Fibroblast of lung (primary cell): ENCODE measurements around the gene IL12A. TPM values are rescaled to one million over a fixed set of nuclear protein-coding genes. Genes with fewer than 3 reads are reported as not detected.
A peak's percentile ranks its signal among the peaks of the same experiment; 100 is the strongest.

Experiments
- DNase-seq, 2 donors: peaks; one replicate each; pipeline versions ENCODE4 v3.0.0 to v3.0.0-alpha.2; 2010; ENCODE audit warnings: low read depth in 2 of 2
- H2AFZ ChIP-seq: 2 replicates; pipeline ENCODE4 v1.5.1; 2012; ENCODE audit warnings: low read length, control low read depth, inconsistent platforms
- H3K27ac ChIP-seq: 2 replicates; pipeline ENCODE4 v1.5.1; 2011; ENCODE audit warnings: low read length, control low read depth; ENCODE audit not compliant: insufficient read depth
- H3K27me3 ChIP-seq: 2 replicates; pipeline ENCODE4 v1.5.1; 2011; ENCODE audit warnings: mild to moderate bottlenecking, low read length; ENCODE audit not compliant: control insufficient read depth, insufficient read depth
- H3K36me3 ChIP-seq: 2 replicates; pipeline ENCODE4 v1.5.1; 2011; ENCODE audit warnings: low read length; ENCODE audit not compliant: control insufficient read depth, insufficient read depth
- H3K4me1 ChIP-seq: 2 replicates; pipeline ENCODE4 v1.5.1; 2011; ENCODE audit warnings: low read length; ENCODE audit not compliant: control insufficient read depth, insufficient read depth; ENCODE audit errors: extremely low read depth
- H3K4me2 ChIP-seq: 2 replicates; pipeline ENCODE4 v1.5.1; 2011; ENCODE audit warnings: low read length, control low read depth; ENCODE audit not compliant: insufficient read depth; ENCODE audit errors: extremely low read depth
- H3K4me3 ChIP-seq, 4 experiments: fragments of 200-600 bp in 1 of 4; sonication (generic) in 1 of 4; replicated peaks in 1 of 4; 2 replicates each; pipeline ENCODE4 v1.5.1; 2011 to 2016; ENCODE audit warnings: low read length in 4 of 4, low read depth in 3 of 4, mild to moderate bottlenecking in 3 of 4, control low read depth in 2 of 4, inconsistent platforms in 1 of 4, mixed read lengths in 1 of 4; ENCODE audit not compliant: insufficient read depth in 1 of 4; ENCODE audit errors: control extremely low read depth in 1 of 4
- H3K79me2 ChIP-seq: 2 replicates; pipeline ENCODE4 v1.5.1; 2012; ENCODE audit warnings: mild to moderate bottlenecking, low read length, inconsistent platforms; ENCODE audit not compliant: control insufficient read depth, insufficient read depth
- H3K9ac ChIP-seq: 2 replicates; pipeline ENCODE4 v1.5.1; 2011; ENCODE audit warnings: mild to moderate bottlenecking, low read length, control low read depth; ENCODE audit not compliant: insufficient read depth
- H3K9me3 ChIP-seq: 2 replicates; pipeline ENCODE4 v1.5.1; 2012; ENCODE audit warnings: low read depth, low read length; ENCODE audit not compliant: control insufficient read depth, insufficient read depth
- H4K20me1 ChIP-seq: 2 replicates; pipeline ENCODE4 v1.5.1; 2011; ENCODE audit warnings: low read length; ENCODE audit not compliant: control insufficient read depth, insufficient read depth; ENCODE audit errors: extremely low read depth
- EZH2 ChIP-seq: IDR thresholded peaks from 2 replicates; pipeline ENCODE4 v1.5.1; 2012; ENCODE audit warnings: low read length, control low read depth, mild to moderate bottlenecking; ENCODE audit errors: missing control alignments
- polyA plus RNA-seq, 2 donors: library from polyadenylated mRNA; depleted of rRNA in 1 of 2; stranded (reverse) in 1 of 2; unstranded in 1 of 2; fragments of >200 nt; gene quantifications; 2 replicates each; pipeline ENCODE4 v1.2.1, GENCODE V29; 2011 to 2012; ENCODE audit warnings: missing spikeins in 1 of 2
- total RNA-seq: library from RNA; depleted of rRNA; stranded (reverse); fragments of >200 nt; gene quantifications from 2 replicates; pipeline ENCODE4 v1.2.1, GENCODE V29; 2014
- TF ChIP-seq, protein P1 (sequence below), 2 donors: IDR thresholded peaks in 1 of 2; conservative IDR thresholded peaks in 1 of 2; 1 replicate in 1 of 2; 2 replicates in 1 of 2; pipeline ENCODE4 v1.5.1; 2011 to 2012; ENCODE audit warnings: low read length in 2 of 2, control low read depth in 1 of 2, inconsistent platforms in 1 of 2, low read depth in 1 of 2, mild to moderate bottlenecking in 1 of 2

IL12A gene
- total and polyA plus RNA-seq, 2 donors (not counting 1 experiment from before 2014, with no cell fraction given): 5.5 to 72.5 TPM

- Histone ChIP-seq H3K27ac (no peak overlapping the region), H3K4me3 (no peak overlapping the region), H3K9ac (no peak overlapping the region), H3K4me2 (no peak overlapping the region), H3K79me2 (no peaks in the 10 kb centered on the region), H3K4me1 (no peaks in the 10 kb centered on the region), H3K9me3 (no peaks in the 10 kb centered on the region), H4K20me1 (no peaks in the 10 kb centered on the region), H2AFZ (no peak overlapping the region), H3K36me3 (no peaks in the 10 kb centered on the region), H3K27me3 (no peaks in the 10 kb centered on the region)
- no peak for TF ChIP-seq EZH2
- TF ChIP-seq, protein P1, sequence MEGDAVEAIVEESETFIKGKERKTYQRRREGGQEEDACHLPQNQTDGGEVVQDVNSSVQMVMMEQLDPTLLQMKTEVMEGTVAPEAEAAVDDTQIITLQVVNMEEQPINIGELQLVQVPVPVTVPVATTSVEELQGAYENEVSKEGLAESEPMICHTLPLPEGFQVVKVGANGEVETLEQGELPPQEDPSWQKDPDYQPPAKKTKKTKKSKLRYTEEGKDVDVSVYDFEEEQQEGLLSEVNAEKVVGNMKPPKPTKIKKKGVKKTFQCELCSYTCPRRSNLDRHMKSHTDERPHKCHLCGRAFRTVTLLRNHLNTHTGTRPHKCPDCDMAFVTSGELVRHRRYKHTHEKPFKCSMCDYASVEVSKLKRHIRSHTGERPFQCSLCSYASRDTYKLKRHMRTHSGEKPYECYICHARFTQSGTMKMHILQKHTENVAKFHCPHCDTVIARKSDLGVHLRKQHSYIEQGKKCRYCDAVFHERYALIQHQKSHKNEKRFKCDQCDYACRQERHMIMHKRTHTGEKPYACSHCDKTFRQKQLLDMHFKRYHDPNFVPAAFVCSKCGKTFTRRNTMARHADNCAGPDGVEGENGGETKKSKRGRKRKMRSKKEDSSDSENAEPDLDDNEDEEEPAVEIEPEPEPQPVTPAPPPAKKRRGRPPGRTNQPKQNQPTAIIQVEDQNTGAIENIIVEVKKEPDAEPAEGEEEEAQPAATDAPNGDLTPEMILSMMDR (conservative IDR thresholded peaks at IDR 0.05 in 1 of 2, IDR thresholded peaks at IDR 0.05 in 1 of 2; ENCODE audit: low read depth in 1 of 2, low read length in 2 of 2): no peak
- peak; percentile 60 to 94 for DNase-seq
Observed at GRCh38 chr3:160016972-160017371, 28.3 kb downstream of the IL12A start.

GRCh38 chr3:160018959-160019358 lies 30.3 kb downstream of the IL12A start:
- DNase-seq: no peak
- TF ChIP-seq, protein P1 (conservative IDR thresholded peaks at IDR 0.05 in 1 of 2, IDR thresholded peaks at IDR 0.05 in 1 of 2; ENCODE audit: low read depth in 1 of 2, low read length in 2 of 2): no peak
- no peak for TF ChIP-seq EZH2
- H3K9ac ChIP-seq: no peak overlapping the region
- H3K27ac ChIP-seq: no peak overlapping the region
- no peaks in the 10 kb centered on the region for H3K36me3 ChIP-seq
- peaks cover 2% of the 10 kb centered on the region for H3K4me1 ChIP-seq
- no peaks in the 10 kb centered on the region for H3K9me3 ChIP-seq
- no peaks in the 10 kb centered on the region for H3K79me2 ChIP-seq
- H3K27me3 ChIP-seq: no peaks in the 10 kb centered on the region
- no peak overlapping the region for H2AFZ ChIP-seq
- H3K4me2 ChIP-seq: no peak overlapping the region
- no peaks in the 10 kb centered on the region for H4K20me1 ChIP-seq
- H3K4me3 ChIP-seq: no peak overlapping the region

DNA sequence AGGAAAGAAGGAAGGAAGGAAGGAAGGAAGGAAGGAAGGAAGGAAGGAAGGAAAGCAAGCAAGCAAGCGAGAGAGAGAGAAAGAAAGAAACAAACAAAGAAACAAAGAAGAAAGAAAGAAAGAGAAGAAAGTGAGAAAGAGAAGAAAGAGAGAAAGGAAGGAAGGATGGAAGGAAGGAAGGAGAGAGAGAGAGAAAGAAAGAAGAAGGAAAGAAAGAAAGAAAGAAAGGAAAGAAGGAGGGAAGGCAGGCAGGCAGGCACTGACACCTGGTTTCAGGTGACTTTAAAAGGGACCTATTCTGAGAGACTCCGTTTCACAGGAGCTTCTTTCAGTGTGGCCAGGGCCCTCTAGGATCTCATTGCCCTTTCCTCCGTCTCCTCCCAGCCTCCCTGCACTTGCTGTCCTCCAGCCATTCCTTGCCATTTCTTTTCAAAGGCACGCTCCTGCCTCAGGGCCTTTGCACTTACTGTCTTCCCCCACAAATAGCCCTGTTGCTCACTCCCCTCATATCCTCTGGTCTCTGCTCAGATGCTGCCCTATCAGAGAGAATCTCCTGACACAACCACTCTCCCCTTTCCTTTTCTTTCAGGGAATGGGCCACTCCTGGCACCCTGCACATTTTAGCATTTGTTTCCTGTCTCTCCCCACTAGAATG lies 31.5 kb downstream of the IL12A start:
- Histone ChIP-seq H3K4me3 (no peak overlapping the region), H3K79me2 (no peaks in the 10 kb centered on the region), H2AFZ (no peak overlapping the region), H3K36me3 (no peaks in the 10 kb centered on the region), H3K9ac (no peak overlapping the region), H3K9me3 (no peaks in the 10 kb centered on the region), H3K4me1 (peaks cover 2% of the 10 kb centered on the region), H3K4me2 (no peak overlapping the region), H4K20me1 (no peaks in the 10 kb centered on the region), H3K27ac (no peak overlapping the region), H3K27me3 (no peaks in the 10 kb centered on the region)
- no peak for TF ChIP-seq EZH2
- TF ChIP-seq, protein P1 (conservative IDR thresholded peaks at IDR 0.05 in 1 of 2, IDR thresholded peaks at IDR 0.05 in 1 of 2; ENCODE audit: low read depth in 1 of 2, low read length in 2 of 2): no peak
- DNase-seq: no peak
